ENCODE data around the gene TCTA. TPM values are rescaled to one million over a fixed set of nuclear protein-coding genes. Genes with fewer than 3 reads are reported as not detected.
A peak's percentile ranks its signal among the peaks of the same experiment; 100 is the strongest.

The TCTA gene
- total and polyA plus RNA-seq, 9 of the 15 experiments (the other 6 are each of a cell fraction or from before 2014, with no cell fraction given): 4.0 to 15.4 (median 8.2) TPM

DNA sequence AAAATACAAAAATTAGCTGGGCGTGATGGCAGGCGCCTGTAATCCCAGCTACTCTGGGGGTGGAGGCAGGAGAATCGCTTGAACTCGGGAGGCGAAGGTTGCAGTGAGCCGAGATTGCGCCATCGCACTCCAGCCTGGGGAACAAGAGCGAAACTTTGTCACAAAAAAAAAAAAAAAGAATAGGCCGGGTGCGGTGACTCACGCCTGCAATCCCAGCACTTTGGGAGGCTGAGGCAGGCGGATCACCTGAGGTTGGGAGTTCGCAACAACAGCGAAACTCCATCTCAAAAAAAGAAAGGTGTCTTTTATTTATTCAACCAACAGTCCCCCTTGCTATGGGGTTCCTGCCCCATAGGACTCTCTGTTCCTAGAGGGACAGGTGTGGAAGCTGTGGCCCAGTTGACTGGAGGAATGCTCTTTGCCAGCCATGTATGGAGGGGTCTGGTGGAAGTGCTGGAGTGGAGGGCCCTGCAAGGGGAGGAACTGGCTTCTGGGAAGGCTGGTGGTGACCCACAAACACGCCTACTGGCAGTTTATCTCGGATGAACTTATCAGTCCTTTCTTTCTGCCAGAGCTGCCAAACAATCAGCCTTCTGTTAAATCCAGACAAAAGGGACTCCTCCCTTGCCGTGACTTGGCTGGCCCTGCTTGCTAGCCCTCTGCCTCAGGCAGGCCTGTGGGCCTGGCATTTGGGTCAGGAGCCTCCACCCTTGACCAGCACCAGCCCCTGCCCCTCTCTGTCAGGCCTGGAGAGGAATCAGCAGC is 53.2 kb downstream of the TCTA start (continued):
- TF ChIP-seq, protein P1, sequence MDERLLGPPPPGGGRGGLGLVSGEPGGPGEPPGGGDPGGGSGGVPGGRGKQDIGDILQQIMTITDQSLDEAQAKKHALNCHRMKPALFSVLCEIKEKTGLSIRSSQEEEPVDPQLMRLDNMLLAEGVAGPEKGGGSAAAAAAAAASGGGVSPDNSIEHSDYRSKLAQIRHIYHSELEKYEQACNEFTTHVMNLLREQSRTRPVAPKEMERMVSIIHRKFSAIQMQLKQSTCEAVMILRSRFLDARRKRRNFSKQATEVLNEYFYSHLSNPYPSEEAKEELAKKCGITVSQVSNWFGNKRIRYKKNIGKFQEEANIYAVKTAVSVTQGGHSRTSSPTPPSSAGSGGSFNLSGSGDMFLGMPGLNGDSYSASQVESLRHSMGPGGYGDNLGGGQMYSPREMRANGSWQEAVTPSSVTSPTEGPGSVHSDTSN (CRISPR knock-in tag; IDR thresholded peaks at IDR 0.05; ENCODE audit: low read depth): no peak
- TF ChIP-seq, protein P1 (tag; conservative IDR thresholded peaks at IDR 0.05; ENCODE audit: low read depth): 0 out of 2 replicates have a peak, but pooled peaks have one; percentile 21
- TF ChIP-seq PHB2 (IDR thresholded peaks at IDR 0.05; ENCODE audit: low read depth) (no peak), ZNF232 (CRISPR knock-in tag; IDR thresholded peaks at IDR 0.05) (no peak), BRD9 (IDR thresholded peaks at IDR 0.05; ENCODE audit: low read depth, partially characterized antibody) (no peak), ZNF324 (CRISPR knock-in tag; IDR thresholded peaks at IDR 0.05) (no peak), ZFP30 (CRISPR knock-in tag; IDR thresholded peaks at IDR 0.05; ENCODE audit: borderline replicate concordance) (no peak), GABPB2 (CRISPR knock-in tag; conservative IDR thresholded peaks at IDR 0.05) (no peak), RAD51 (IDR thresholded peaks at IDR 0.05; ENCODE audit: borderline replicate concordance, low read depth) (no peak), RBFOX2 (IDR thresholded peaks at IDR 0.05; ENCODE audit: low read depth, low read length) (no peak), JUNB (CRISPR knock-in tag; conservative IDR thresholded peaks at IDR 0.05) (no peak), ZNF23 (CRISPR knock-in tag; IDR thresholded peaks at IDR 0.05) (no peak), STAT5B (CRISPR knock-in tag; IDR thresholded peaks at IDR 0.05) (no peak), ZNF699 (CRISPR knock-in tag; IDR thresholded peaks at IDR 0.05; ENCODE audit: insufficient replicate concordance) (no peak), MTF1 (CRISPR knock-in tag; IDR thresholded peaks at IDR 0.05; ENCODE audit: borderline replicate concordance) (no peak), SREBF2 (CRISPR knock-in tag; IDR thresholded peaks at IDR 0.05) (no peak)
- TF ChIP-seq, protein P2, sequence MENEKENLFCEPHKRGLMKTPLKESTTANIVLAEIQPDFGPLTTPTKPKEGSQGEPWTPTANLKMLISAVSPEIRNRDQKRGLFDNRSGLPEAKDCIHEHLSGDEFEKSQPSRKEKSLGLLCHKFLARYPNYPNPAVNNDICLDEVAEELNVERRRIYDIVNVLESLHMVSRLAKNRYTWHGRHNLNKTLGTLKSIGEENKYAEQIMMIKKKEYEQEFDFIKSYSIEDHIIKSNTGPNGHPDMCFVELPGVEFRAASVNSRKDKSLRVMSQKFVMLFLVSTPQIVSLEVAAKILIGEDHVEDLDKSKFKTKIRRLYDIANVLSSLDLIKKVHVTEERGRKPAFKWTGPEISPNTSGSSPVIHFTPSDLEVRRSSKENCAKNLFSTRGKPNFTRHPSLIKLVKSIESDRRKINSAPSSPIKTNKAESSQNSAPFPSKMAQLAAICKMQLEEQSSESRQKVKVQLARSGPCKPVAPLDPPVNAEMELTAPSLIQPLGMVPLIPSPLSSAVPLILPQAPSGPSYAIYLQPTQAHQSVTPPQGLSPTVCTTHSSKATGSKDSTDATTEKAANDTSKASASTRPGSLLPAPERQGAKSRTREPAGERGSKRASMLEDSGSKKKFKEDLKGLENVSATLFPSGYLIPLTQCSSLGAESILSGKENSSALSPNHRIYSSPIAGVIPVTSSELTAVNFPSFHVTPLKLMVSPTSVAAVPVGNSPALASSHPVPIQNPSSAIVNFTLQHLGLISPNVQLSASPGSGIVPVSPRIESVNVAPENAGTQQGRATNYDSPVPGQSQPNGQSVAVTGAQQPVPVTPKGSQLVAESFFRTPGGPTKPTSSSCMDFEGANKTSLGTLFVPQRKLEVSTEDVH (IDR thresholded peaks at IDR 0.05; ENCODE audit: low read depth, partially characterized antibody): no peak
- TF ChIP-seq, protein P3, sequence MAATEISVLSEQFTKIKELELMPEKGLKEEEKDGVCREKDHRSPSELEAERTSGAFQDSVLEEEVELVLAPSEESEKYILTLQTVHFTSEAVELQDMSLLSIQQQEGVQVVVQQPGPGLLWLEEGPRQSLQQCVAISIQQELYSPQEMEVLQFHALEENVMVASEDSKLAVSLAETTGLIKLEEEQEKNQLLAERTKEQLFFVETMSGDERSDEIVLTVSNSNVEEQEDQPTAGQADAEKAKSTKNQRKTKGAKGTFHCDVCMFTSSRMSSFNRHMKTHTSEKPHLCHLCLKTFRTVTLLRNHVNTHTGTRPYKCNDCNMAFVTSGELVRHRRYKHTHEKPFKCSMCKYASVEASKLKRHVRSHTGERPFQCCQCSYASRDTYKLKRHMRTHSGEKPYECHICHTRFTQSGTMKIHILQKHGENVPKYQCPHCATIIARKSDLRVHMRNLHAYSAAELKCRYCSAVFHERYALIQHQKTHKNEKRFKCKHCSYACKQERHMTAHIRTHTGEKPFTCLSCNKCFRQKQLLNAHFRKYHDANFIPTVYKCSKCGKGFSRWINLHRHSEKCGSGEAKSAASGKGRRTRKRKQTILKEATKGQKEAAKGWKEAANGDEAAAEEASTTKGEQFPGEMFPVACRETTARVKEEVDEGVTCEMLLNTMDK (IDR thresholded peaks at IDR 0.05; ENCODE audit: borderline replicate concordance, insufficient read depth, low read depth, low read length, poor library complexity, severe bottlenecking): no peak
- TF ChIP-seq, protein P4, sequence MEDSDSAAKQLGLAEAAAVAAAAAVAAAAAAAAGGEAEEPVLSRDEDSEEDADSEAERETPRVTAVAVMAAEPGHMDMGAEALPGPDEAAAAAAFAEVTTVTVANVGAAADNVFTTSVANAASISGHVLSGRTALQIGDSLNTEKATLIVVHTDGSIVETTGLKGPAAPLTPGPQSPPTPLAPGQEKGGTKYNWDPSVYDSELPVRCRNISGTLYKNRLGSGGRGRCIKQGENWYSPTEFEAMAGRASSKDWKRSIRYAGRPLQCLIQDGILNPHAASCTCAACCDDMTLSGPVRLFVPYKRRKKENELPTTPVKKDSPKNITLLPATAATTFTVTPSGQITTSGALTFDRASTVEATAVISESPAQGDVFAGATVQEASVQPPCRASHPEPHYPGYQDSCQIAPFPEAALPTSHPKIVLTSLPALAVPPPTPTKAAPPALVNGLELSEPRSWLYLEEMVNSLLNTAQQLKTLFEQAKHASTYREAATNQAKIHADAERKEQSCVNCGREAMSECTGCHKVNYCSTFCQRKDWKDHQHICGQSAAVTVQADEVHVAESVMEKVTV (CRISPR knock-in tag; IDR thresholded peaks at IDR 0.05): no peak

Data from K562 (cell line).